Hematopoietic multipotent progenitor cell (in vitro differentiated cells): ENCODE results near the gene EGF. TPM values are rescaled to one million over a fixed set of nuclear protein-coding genes. Genes with fewer than 3 reads are reported as not detected.

Experiments used
- DNase-seq, 3 donors: peaks; one replicate each; pipeline ENCODE4 v3.0.0-alpha.2; 2011 to 2015; ENCODE audit warnings: low read depth in 2 of 3, low spot score in 2 of 3
- total RNA-seq: library from RNA; depleted of rRNA; stranded (reverse); fragments of >200 nt; gene quantifications from one replicate; pipeline ENCODE4 v1.2.3, GENCODE V29; 2012

EGF gene
- total RNA-seq, 1 donor: 1.1 TPM

- no peak for DNase-seq
Observed at GRCh38 chr4:109989618-109990017, 76.9 kb downstream of the EGF start.

GRCh38 chr4:109990261-109991257, 77.9 kb downstream of the EGF start:
- peak in 1 of 3 donors; percentile 13 for DNase-seq

- no peak for DNase-seq
Observed at GRCh38 chr4:109993116-109993515, 80.4 kb downstream of the EGF start.

GRCh38 chr4:109994415-109994827, 81.7 kb downstream of the EGF start:
- peak in 1 of 3 donors; percentile 65 for DNase-seq

- no peak for DNase-seq
Observed at GRCh38 chr4:109996526-109996925, 83.8 kb downstream of the EGF start.

GRCh38 chr4:109998867-109999584, 86.3 kb downstream of the EGF start:
- DNase-seq: peak; percentile 36 to 88 (median 60)

GRCh38 chr4:109999585-109999912, 86.9 kb downstream of the EGF start:
- DNase-seq: no peak

GRCh38 chr4:110002326-110002725, 89.6 kb downstream of the EGF start:
- no peak for DNase-seq

- DNase-seq: no peak
Observed at GRCh38 chr4:110003401-110004187, 90.9 kb downstream of the EGF start.

GRCh38 chr4:110004556-110004955, 91.9 kb downstream of the EGF start:
- DNase-seq: no peak

- peak; percentile 7 to 81 (median 58) for DNase-seq
Observed at GRCh38 chr4:110005461-110006056, 92.9 kb downstream of the EGF start.

GRCh38 chr4:110007217-110007616, 94.5 kb downstream of the EGF start:
- no peak for DNase-seq

- no peak for DNase-seq
Observed at GRCh38 chr4:110008540-110008939, 95.9 kb downstream of the EGF start.

- DNase-seq: no peak
Observed at GRCh38 chr4:110009550-110009949, 96.9 kb downstream of the EGF start.

GRCh38 chr4:110010797-110011196, 98.1 kb downstream of the EGF start:
- no peak for DNase-seq

GRCh38 chr4:110012917-110013316, 100.2 kb downstream of the EGF start:
- DNase-seq: no peak

GRCh38 chr4:110014233-110014632, 101.5 kb downstream of the EGF start:
- DNase-seq: no peak

GRCh38 chr4:110019153-110019552, 106.5 kb downstream of the EGF start:
- no peak for DNase-seq

GRCh38 chr4:110020139-110020538, 107.5 kb downstream of the EGF start:
- DNase-seq: no peak

- no peak for DNase-seq
Observed at GRCh38 chr4:110020646-110021443, 108.2 kb downstream of the EGF start.
